ENCODE results near the gene MAZ.
A peak's percentile ranks its signal among the peaks of the same experiment; 100 is the strongest.

The MAZ gene

DNA sequence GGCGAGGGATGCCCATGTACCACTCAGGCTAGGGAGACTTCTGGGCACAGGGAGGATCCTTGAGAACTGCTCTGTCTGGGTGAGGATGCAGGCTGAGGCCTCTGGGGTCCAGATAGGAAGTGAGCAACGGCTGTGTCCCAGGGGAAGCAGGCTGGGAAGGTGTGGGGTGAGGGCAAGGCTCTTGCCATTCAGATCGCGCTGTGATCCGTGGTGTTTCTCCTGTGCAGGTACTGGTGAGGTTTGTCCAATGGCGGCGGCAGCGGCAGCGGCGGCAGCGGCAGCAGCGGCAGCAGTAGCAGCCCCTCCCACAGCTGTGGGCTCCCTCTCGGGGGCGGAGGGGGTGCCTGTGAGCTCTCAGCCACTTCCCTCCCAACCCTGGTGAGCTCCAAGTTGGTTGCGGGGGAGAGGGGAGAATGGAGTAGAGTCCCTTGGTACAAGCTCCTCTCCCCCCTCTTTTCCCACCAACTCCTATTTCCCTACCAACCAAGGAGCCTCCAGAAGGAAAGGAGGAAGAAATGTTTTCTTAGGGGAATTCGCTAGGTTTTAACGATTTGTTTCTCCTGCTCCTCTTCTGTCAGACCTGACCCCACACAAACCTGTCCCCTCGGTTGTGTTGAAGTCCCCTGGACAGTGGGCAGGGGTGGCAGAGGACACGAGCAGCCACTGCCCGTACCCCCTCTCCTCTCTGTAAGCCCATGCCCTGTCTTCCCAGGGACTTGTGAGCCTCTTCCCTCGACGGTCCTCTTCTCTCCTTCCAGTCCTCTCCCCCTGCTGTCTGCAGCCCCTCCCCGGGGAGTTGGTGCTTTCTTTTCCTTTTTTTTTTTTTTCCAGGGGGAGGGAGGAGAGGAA lies 3.7 kb downstream of the MAZ start:
- DNase-seq = peak; percentile 68

DNA sequence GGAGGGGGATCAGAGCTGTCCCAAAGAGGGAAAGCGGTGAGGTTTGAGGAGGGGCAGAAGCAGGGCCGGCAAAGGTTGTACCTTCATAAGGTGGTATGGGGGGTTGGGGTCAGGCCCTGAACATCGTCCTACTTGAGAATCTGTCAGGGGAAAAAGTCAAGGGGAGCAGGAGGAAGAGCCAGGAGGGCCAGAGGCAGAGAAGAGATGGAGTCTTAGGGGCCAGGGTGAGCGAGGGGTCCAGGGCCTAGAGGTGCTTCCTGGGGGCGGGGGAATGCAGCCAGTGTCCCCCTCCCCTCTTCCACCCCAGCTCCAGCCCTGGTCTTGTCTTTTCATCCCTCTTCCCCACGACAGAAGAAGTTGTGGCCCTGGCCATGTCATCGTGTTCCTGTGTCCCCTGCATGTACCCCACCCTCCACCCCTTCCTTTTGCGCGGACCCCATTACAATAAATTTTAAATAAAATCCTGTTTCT lies 4.4 kb downstream of the MAZ start:
- DNase-seq = no peak

DNA sequence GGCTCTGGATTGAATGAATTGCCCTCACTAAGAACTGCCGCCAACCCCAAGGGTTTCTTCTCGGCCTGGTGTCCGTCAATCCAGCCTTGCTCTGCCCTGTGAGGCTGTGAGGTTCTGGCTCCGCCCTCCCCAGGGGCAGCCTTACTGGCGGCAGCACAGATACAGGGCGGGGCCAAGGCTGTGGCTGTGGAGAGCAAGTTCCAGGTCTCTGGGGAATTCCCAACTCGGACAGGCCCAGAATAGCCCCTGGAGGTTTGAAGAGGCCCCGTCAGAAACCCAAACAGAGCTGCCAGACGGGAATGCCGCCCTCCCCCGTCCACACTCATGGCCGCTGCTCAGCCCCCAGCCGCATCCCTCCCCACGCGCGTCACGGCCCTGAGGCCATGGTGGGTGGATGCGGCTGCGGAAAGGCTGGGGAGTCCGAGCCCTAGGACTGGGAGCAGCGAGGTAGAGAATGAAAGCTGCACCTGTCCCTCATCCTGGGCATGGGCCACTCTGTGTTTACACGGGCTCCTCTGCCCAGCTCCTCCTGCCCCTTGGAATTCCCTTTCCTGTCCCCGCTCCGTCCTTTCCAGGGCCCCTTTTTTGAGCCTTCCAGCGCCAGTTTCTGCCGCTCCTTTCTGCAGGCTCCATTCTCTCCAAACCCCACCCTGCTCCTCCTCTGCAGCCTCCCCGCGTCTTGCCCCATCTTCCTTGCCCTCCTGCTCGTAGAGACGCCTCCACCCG lies 5.0 kb downstream of the MAZ start:
- DNase-seq = peak; percentile 85

DNA sequence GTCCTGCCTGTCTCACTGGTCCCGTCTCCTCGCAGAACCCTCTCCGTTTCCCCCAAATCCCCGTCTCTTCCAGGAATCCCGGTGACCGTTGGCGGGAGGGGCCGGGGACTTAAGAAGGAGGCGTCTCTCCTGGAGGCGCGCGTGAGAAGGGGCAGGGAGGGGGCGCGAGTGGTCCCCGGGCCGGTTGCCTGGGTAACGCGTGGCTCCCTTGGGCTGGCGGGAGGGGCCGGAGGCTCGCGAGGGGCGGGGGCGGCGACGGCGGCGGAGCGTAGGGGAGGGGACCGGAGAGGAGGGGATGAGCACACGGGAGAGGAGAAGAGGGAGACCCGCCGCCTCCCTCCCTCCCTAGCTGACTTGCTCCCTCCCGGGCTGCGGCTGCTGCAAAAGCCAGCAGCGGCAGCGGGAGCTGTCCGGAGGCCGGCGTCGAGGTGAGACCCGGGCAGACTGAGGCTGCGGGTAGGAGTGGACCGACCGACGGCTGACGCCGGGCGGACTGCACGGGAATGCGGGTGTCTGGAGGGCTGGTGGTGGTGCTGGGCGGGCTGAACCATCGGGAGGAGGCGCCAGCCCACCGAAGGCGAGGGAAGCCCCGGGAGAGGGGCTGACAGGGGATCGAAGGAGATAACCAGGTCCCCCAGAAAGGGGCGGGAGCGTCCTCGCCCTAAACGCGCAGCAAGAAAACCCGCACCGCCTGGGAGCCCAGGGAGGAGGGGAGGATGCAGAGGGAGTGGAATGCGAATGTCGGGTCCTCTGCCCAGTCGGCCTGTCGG lies 5.8 kb downstream of the MAZ start, which contains the start of gene PRRT2:
TSS of gene PRRT2 (plus strand) at position 298 of the 770 bp plus-strand sequence. CDS start 862 bp downstream, outside the sequence.
- peak; percentile 67 for DNase-seq

DNA sequence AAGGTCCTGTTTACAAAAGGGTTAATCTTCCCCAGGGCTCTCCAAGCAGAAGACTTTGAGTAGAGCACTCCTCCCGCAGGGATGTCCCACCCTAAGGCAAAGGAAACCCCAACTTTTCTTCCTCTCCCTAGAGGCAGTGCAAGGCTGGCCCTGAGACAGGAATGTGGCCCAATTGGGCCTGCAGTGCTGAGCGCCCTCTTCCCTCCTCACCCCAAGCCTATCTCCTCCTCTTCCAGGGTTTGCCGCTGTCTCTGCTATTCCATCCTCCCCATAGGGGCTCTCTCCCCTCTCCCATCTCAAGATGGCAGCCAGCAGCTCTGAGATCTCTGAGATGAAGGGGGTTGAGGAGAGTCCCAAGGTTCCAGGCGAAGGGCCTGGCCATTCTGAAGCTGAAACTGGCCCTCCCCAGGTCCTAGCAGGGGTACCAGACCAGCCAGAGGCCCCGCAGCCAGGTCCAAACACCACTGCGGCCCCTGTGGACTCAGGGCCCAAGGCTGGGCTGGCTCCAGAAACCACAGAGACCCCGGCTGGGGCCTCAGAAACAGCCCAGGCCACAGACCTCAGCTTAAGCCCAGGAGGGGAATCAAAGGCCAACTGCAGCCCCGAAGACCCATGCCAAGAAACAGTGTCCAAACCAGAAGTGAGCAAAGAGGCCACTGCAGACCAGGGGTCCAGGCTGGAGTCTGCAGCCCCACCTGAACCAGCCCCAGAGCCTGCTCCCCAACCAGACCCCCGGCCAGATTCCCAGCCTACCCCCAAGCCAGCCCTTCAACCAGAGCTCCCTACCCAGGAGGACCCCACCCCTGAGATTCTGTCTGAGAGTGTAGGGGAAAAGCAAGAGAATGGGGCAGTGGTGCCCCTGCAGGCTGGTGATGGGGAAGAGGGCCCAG lies 6.7 kb downstream of the MAZ start:
- no peak for DNase-seq

DNA sequence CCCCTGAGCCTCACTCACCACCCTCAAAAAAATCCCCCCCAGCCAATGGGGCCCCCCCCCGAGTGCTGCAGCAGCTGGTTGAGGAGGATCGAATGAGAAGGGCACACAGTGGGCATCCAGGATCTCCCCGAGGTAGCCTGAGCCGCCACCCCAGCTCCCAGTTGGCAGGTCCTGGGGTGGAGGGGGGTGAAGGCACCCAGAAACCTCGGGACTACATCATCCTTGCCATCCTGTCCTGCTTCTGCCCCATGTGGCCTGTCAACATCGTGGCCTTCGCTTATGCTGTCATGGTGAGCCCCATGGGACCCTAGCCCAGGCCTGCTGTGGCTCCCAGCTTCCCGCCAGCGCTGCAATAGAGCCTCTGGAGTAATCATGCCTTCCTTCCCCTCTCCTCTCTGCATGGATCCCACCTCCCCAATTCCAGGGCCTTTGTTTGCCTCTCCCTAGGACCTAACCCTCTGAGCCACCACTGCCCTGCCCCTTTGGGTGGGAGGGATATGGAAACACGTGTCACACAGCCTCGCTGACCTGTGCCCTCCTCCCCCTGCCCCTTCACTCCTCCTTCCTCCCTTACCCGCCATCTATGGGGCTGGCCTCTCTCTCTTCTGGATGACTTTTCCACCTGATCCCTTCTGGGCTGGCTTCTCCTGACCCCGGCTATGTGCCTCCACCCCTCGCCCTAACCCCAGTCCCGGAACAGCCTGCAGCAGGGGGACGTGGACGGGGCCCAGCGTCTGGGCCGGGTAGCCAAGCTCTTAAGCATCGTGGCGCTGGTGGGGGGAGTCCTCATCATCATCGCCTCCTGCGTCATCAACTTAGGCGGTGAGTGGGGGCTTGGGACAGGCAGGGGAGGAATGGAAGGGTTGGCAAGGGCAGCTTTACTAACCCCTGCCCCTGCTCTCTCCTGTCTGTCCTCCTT lies 7.6 kb downstream of the MAZ start:
- DNase-seq = no peak

DNA sequence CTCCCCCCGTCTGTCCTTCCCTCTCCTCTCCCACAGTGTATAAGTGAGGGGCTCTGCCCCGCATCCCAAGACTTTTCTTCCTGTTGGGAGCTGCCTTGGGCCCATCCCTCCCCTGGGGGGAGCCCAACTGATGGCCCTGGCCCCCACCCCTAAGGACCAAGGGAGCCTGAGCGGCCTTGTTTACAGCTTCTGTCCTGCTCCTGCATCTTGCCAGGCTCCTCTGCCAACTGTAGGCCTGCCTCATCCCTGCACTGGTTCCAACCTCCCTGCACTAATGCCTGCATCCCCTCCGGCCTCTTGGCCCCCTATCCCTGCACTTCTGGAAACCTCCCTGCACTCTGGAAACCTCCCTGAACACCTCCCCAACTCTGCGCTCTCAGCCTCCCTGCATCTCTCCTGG lies 8.3 kb downstream of the MAZ start:
- DNase-seq = no peak

DNA sequence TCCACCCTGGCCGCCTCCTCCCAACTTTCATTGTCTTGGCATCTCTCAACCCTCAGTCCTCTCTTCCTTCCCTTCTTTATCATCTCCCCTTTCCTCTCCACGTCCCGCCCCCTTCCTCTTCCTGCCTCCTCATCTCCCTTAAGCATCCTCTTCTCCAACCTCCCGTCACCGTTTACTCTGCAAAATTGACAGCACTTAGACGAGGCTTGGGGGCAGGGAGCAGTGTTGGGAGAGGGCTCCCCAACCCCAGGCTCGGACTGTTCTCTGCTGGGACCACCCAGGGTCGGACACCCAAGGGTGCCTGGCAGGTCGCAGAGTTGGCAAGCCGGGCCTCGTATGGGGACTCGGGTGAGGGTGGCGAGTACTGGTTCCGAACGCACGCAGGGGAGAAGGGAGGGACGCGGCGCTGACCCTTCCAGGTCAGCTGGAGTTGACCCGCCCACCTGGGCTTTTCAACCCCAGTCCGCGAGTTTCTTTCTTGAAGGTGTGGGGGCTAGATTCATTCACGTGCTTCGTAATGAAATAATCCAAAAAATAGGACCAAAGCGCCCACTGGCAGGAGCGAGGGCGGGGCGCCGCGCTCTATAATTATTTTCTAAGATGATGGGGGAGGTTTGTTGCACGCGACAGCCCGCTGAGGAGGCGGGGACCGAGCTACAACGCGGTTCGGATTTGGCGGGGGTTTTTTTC lies 8.8 kb downstream of the MAZ start:
- DNase-seq = no peak

DNA sequence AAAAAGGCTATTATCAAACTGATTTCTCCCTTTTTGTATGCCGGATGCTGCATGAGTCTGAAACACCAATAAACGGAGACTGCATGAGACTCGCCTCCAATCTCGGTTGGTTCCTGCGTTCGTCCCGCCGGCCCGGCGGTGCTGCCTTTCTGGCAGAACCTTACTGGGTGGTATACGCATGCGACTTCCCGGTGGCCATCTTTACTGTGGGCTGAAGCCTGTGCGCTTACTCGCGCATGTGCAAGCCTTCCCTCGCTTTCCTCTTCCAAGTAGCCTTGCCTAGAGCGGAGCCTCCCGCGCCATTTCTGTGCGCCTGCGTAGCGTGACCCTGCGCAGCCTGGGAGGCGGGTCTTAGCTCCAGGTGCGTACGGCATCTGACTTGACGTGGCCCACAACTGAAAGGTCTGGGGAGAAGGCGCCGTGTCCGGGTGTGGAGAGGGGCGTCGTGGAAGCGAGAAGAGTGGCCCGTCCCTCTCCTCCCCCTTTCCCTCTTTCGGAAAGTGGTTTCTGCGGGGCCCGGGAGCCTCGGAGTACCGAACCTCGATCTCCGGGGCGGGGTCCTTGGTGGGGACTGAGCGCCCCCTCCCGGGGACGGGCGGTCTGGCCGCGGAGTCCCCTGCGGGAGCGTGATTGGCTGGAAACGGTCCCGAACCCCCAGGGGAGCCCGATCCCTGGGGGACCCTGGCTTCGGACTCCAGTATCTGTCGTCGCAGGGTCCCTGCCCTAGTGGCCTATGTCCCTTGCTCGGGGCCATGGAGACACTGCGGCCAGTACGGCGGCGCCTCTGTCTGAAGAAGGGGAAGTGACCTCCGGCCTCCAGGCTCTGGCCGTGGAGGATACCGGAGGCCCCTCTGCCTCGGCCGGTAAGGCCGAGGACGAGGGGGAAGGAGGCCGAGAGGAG lies 9.7 kb downstream of the MAZ start, which contains the start of gene PAGR1:
TSS of gene PAGR1 (plus strand) at position 360 of the 901 bp plus-strand sequence. CDS start at position 734, 374 bp downstream.
- DNase-seq = peak; percentile 100

DNA sequence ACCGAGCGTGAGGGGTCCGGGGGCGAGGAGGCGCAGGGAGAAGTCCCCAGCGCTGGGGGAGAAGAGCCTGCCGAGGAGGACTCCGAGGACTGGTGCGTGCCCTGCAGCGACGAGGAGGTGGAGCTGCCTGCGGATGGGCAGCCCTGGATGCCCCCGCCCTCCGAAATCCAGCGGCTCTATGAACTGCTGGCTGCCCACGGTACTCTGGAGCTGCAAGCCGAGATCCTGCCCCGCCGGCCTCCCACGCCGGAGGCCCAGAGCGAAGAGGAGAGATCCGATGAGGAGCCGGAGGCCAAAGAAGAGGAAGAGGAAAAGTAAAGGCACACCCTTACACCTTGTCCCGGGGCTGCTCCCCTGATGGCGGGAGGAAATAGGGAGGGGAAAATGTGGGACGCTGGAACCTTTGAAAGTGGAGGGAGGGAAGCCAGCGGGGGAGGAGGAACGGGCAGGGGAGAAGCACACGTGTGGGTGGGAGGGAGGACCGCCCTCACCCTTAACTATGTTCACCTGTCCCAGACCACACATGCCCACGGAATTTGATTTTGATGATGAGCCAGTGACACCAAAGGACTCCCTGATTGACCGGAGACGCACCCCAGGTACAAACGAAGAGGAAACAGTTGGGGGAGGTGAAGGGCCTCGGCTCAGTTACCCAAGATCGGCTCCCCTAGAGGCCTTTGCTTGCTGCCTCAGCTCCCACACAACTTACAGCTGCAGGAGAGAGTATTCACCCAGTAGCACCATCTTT lies 10.5 kb downstream of the MAZ start:
- DNase-seq = peak; percentile 55

DNA sequence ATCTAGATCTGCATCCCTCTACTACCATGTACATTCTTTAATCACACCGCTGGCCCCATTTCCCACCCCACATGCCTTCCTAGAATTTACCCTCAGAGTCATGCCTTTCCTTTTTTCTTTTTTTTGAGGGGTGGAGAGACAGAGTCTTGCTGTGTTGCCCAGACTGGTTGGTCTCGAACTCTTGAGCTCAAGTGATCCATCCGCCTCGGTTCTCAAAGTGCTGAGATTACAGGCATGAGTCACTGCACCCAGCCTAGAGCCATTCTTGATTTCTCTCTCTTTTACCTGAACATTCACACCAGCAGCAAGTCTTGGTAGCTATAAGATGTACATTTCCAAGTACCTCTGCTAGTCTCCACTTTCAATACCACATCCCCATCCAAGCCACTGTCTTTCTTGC lies 11.8 kb downstream of the MAZ start:
- DNase-seq = no peak

DNA sequence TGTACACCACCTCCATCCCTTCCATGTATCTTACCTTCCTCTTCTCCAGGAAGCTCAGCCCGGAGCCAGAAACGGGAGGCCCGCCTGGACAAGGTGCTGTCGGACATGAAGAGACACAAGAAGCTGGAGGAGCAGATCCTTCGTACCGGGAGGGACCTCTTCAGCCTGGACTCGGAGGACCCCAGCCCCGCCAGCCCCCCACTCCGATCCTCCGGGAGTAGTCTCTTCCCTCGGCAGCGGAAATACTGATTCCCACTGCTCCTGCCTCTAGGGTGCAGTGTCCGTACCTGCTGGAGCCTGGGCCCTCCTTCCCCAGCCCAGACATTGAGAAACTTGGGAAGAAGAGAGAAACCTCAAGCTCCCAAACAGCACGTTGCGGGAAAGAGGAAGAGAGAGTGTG lies 13.2 kb downstream of the MAZ start:
- no peak for DNase-seq

DNA sequence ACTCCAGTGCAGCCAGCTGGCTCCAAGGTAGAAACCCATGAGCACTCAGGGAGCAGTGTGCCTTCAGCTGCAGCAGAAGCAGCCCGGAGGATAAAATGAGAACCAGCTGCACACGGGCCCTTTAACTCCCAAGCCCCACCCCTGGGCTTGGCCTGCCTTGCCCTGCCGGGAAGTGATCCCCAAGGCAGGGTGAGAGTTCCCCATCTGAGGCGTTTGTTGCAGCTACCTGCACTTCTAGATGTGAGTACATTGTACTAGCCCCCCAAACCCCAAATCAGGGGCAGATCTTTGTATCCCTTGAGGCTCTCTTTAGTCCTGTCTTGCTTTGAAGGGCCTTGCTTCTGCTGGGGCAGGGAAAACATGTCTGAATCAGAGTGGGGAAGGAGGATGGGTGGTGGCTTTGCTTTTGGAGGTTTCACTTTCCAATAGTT lies 14.0 kb downstream of the MAZ start, which contains the start of gene MVP:
TSS of gene MVP (plus strand) at position 192 of the 431 bp plus-strand sequence. CDS start 10,088 bp downstream, outside the sequence.
- peak; percentile 49 for DNase-seq

DNA sequence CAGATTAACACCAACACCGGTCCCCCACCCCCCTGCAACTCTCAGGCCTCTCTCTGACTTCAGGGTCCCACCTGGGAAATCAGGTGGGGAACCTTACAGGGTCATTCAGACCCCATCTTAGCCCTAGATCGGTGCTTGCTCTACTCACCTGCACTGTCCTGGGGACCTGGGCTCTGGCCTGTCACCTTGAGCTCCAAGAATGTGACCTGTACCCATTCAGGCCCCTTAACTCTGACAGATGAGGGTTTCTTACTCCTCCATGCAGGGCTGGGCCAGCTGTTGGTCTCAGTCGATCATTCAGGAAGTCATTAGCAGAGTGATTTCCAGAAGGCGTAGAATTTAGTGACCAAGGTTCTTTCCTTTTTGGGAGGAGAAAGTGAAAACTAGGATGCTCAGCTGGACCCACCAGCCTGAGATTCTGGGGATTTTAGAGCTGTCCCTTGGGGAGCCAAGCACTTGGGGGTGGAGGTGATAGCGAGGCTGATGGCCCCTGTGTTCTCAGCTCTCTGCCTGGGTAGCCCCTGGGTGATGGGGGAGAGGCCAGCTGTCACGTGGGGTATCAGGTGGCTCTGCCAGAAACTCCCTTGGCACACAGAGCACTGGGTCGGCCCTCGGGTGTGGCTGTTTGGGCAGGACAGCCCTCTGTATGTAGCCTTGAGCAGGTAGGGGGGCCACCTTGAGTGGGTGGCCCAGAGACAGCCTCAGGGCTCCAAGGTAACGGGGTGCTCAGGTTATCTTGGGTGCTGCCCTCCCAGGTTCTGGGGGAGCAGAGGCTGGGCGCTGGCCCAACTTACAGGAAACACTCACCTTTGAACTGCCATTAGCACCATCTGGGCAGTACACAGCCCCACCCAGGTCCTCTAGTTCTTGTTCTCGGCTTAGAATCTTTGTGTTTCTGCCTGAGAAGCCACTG lies 14.7 kb downstream of the MAZ start:
- DNase-seq = peak; percentile 70

DNA sequence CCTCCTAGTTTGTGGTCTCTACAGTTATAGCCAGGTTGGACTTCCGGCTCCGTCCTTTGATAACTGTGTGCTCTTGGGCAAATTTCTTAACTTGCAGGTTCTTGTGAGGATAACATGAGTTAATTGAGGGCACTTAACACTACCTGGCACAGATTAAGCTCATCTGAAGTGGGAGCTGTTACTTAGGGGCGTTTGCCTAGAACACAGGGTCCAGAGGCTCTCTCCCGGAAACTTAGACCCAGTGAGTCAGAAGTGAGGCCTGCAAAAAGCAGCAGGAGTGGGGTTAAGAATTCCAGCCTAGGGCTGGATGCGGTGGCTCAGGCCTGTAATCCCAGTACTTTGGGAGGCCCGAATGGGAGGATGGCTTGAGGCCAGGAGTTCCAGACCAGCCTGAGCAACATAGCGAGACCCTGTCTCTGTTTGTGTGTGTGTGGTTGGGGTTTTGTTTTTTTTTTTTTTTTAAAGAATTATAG lies 15.3 kb downstream of the MAZ start:
- DNase-seq = no peak

DNA sequence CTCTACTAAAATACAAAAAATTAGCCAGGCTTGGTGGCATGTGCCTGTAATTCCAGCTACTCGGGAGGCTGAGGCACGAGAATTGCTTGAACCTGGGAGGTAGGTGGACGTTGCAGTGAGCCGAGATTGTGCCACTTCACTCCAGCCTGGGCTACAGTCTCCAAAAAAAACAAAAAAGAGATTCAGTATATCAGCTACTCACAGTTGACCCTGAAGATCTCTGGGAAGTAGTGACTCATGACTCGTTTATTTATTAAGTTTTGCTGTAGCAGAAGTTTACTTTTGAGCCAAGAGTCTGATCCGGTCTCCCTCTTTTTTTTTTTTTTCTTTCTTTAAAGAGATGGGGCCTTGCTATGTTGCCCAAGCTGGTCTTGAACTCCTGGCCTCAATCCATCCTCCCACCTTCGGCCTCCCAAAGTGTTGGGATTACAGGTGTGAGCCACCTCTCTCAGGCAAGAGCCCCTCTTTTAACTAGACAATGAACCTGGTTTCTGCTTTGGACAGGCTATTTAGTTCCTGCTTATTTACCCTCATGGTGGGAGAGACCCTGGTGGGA lies 18.3 kb downstream of the MAZ start:
- DNase-seq = no peak
